Fibroblast of lung (primary cell): Measurements from ENCODE around the gene BMP7.

Experiments
- CTCF ChIP-seq, 2 donors: IDR thresholded peaks in 1 of 2; conservative IDR thresholded peaks in 1 of 2; 1 replicate in 1 of 2; 2 replicates in 1 of 2; pipeline ENCODE4 v1.5.1; 2011 to 2012; ENCODE audit warnings: low read length in 2 of 2, control low read depth in 1 of 2, inconsistent platforms in 1 of 2, low read depth in 1 of 2, mild to moderate bottlenecking in 1 of 2
- EZH2 ChIP-seq: IDR thresholded peaks from 2 replicates; pipeline ENCODE4 v1.5.1; 2012; ENCODE audit warnings: low read length, control low read depth, mild to moderate bottlenecking; ENCODE audit errors: missing control alignments

DNA sequence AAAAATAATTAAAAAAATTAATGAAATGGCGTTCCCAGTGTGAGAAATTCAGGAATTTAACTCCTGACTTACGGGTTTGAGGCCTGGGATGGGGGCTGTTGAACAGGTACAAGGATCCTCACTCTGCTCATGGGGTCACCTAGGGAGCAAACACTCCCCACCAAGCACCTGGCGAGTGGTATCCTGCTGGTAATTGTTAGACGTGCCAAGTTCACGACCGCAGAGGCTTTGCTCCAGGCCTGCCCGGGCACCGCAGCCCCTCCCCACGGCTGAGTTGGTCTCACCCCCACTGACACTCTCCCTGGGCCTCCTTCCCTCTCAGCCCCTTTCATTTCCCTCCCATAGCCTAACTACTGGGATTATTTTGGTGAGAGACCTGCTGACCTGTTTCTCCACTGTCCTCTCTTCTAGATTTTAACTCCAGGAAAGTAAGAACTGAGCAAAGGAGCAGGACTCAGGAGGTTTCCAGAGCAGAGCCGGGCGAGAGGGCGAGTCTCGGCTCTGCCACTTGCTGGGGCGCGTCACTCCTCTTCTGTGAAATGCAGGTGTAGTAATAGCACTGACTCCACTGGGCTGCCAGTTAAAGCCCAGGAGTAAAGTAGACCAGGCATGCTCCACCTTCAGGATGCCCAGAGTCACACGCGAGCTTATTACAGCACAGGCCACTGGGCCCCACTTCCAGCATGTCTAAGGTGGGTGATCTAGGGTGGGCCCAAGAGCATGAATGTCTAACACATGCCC lies 22.8 kb downstream of the BMP7 start:
- TF ChIP-seq CTCF (conservative IDR thresholded peaks at IDR 0.05 in 1 of 2, IDR thresholded peaks at IDR 0.05 in 1 of 2; ENCODE audit: low read depth in 1 of 2, low read length in 2 of 2): no peak
- no peak for TF ChIP-seq EZH2
